NT2/D1 (cell line): ENCODE measurements around the gene MYRF.

ENCODE experiments used
- SUZ12 ChIP-seq: IDR thresholded peaks from 2 replicates; pipeline ENCODE4 v1.6.1; 2011; ENCODE audit not compliant: insufficient read length, insufficient read depth; ENCODE audit errors: extremely low read depth
- YY1 ChIP-seq: IDR thresholded peaks from 2 replicates; pipeline ENCODE4 v1.6.1; 2011; ENCODE audit not compliant: insufficient read length, insufficient read depth
- ZNF274 ChIP-seq: IDR thresholded peaks from 2 replicates; pipeline ENCODE4 v1.6.1; 2011; ENCODE audit warnings: mild to moderate bottlenecking, low read depth, low read length

GRCh38 chr11:61712846-61713245, 39.6 kb upstream of the MYRF start:
- no peak for TF ChIP-seq ZNF274
- no peak for TF ChIP-seq YY1
- no peak for TF ChIP-seq SUZ12
